ENCODE measurements around the gene UVRAG.
"Not testable (repeated sequence)": the region's sequence is repeated elsewhere in the genome, so short reads cannot be mapped to it uniquely, and the experiment has no call there.

The UVRAG gene

GRCh38 chr11:75836417-75836816 is 21.4 kb downstream of the UVRAG start:
- no peak for DNase-seq (ENCODE audit: low read depth, low spot score)

DNA sequence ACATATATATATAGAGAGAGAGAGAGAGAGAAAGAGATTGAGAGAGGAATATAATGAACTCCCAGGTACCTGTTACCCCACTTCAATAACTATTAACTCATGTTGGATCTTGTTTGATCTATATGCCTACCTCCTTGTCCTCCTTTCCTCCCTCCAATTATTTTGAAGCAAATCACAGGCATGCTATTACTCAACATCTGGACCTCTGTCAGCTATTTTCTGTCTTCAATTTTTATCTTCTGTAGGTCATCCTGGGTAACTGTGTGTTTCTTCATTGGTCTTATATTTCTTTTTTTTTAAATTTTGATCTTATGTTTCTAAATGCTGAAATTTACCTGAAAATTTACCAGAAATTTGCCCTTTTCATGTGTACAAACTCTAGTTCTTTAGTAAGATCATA is 24.8 kb downstream of the UVRAG start:
- no peak for DNase-seq (ENCODE audit: low read depth, low spot score)

DNA sequence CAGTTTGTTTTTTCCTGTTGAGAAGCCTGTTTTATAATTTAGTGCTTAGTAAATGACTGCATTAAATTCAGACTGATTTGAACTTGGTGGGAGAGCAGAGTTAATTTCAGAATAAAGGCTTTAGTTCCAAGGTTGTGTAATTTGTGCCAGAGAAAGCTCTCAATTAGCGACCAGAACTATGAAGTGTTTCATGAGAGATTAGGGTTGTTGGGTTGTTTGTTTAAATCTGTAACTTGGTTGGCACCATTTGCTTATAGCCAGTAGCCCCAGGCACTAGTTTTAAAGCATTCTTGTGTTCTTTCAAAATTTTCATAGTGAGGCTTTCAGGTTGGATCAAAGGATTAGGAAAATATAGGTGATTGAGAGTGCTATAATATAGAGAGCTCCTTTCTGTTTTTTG is 25.5 kb downstream of the UVRAG start:
- peak; percentile 10 for DNase-seq (ENCODE audit: low read depth, low spot score)

DNA sequence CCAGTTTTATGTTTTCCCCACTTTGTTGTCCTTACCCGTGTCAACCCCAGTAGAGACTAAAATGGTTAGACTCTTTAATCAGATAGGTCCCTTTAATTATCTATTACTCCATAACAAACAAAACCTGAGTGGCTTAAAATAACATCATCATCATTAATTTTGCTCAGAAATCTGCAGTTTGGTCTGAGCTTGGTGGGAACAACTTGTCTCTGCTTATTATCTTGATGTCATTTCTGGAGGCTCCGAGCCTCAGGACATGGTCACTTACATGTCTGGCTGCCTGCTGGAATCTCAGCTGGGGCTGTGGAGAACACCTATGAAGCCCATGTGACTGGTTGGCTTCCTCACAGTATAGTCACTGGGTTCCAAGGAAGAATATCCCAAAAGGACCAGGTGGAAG is 26.7 kb downstream of the UVRAG start:
- DNase-seq (ENCODE audit: low read depth, low spot score), result no peak

- DNase-seq (ENCODE audit: low read depth, low spot score), result no peak
Observed at GRCh38 chr11:75845324-75845723, 30.3 kb downstream of the UVRAG start.

- no peak for DNase-seq (ENCODE audit: low read depth, low spot score)
Observed at GRCh38 chr11:75849894-75850293, 34.9 kb downstream of the UVRAG start.

- DNase-seq (ENCODE audit: low read depth, low spot score), result no peak
Observed at GRCh38 chr11:75850787-75851186, 35.8 kb downstream of the UVRAG start.

DNA sequence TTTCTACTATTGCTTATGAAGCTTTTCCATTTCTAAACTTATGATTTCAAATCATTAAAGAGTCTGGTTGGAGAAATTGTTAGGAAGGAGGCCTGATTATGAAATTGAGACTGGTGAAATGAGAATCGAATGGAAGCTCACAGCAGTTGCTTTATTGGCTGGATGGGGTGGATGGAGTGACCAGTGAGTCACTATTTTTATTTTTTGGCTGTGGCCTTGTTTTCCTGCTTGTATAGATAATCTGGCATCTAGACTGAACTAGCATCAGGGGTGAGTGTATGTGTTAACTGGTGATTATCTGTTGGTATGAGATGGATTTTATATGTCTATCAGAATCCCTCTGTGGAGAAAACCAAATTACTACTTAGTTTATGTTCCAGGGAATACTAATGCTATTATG is 36.2 kb downstream of the UVRAG start:
- DNase-seq (ENCODE audit: low read depth, low spot score), result peak; percentile 12

GRCh38 chr11:75852406-75853017 is 37.5 kb downstream of the UVRAG start:
- no peak for DNase-seq (ENCODE audit: low read depth, low spot score)

GRCh38 chr11:75853563-75853962 is 38.6 kb downstream of the UVRAG start:
- DNase-seq (ENCODE audit: low read depth, low spot score), result not testable (repeated sequence)

- no peak for DNase-seq (ENCODE audit: low read depth, low spot score)
Observed at GRCh38 chr11:75853971-75854370, 39.0 kb downstream of the UVRAG start.

- DNase-seq (ENCODE audit: low read depth, low spot score), result peak; percentile 38
Observed at GRCh38 chr11:75855206-75855605, 40.2 kb downstream of the UVRAG start.

GRCh38 chr11:75856912-75857311 is 41.9 kb downstream of the UVRAG start:
- DNase-seq (ENCODE audit: low read depth, low spot score), result no peak

- no peak for DNase-seq (ENCODE audit: low read depth, low spot score)
Observed at GRCh38 chr11:75858042-75858441, 43.0 kb downstream of the UVRAG start.

GRCh38 chr11:75858613-75859012 is 43.6 kb downstream of the UVRAG start:
- DNase-seq (ENCODE audit: low read depth, low spot score), result peak; percentile 29

GRCh38 chr11:75859614-75860013 is 44.6 kb downstream of the UVRAG start:
- no peak for DNase-seq (ENCODE audit: low read depth, low spot score)

GRCh38 chr11:75862437-75862836 is 47.4 kb downstream of the UVRAG start:
- DNase-seq (ENCODE audit: low read depth, low spot score), result no peak

GRCh38 chr11:75867778-75868374 is 52.9 kb downstream of the UVRAG start:
- DNase-seq (ENCODE audit: low read depth, low spot score), result peak; percentile 66

DNA sequence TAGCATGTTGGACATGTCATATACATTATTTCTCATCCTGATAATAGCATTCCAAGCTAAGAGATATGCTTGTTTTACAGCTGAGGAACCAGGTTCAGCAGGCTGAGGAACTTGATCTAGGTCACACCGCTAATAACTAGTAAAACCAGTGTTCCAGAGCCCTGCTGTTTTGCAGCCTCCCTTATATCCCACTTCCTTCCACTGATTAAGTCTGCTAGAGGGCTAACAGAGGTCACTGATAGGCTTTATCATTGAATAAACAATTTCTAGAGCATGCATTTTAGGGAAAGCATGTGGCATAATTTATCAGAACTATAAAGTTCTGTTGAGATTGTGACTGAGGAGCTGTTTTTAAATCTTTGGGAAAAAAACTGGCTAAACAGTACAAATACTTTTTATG is 54.0 kb downstream of the UVRAG start:
- no peak for DNase-seq (ENCODE audit: low read depth, low spot score)

GRCh38 chr11:75869661-75870455 is 54.8 kb downstream of the UVRAG start:
- DNase-seq (ENCODE audit: low read depth, low spot score), result no peak

GRCh38 chr11:75872887-75873416 is 57.9 kb downstream of the UVRAG start:
- DNase-seq (ENCODE audit: low read depth, low spot score), result no peak

DNA sequence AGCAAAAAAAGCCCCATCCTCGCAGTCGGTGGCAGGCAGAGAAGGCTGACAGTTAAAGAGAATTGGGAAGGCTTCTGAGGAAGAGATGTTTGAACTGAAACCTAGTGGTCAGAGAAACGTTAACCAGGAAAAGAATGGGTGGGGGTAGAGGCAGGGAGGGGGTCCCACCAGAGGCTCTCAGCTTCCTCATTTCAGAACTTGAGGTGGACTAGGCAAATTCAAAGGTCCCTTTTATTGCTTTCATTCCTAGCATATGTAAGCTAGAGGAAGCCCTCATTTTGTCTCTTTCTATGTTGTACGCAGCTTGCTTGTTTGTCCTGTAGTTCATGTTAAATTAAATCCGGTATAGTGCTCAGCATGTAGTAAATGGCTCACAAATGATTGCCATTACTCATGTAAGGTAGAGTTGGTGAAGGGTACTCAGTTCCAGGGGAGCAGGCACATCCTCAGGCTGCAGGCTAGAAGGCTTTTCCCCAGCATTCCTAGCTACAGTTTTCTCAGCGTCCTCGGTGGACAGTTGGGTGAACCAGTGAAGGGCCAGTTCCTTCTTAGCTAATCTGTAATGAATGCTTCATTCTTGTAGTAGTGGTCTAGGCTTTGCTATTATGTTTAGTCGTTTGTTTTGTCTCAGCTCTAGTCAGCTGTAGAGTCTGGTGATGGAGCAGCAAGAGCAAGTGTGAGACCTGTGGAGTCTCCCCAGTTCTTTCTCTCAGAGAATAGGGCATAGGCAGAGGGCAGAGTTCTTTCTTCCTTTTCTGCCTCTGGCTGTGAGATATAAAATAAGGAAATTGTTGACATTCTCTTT is 58.6 kb downstream of the UVRAG start:
- no peak for DNase-seq (ENCODE audit: low read depth, low spot score)

All from astrocyte of the hippocampus (primary cell).